Measurements from ENCODE around the gene ZNF764.

ZNF764 gene

DNA sequence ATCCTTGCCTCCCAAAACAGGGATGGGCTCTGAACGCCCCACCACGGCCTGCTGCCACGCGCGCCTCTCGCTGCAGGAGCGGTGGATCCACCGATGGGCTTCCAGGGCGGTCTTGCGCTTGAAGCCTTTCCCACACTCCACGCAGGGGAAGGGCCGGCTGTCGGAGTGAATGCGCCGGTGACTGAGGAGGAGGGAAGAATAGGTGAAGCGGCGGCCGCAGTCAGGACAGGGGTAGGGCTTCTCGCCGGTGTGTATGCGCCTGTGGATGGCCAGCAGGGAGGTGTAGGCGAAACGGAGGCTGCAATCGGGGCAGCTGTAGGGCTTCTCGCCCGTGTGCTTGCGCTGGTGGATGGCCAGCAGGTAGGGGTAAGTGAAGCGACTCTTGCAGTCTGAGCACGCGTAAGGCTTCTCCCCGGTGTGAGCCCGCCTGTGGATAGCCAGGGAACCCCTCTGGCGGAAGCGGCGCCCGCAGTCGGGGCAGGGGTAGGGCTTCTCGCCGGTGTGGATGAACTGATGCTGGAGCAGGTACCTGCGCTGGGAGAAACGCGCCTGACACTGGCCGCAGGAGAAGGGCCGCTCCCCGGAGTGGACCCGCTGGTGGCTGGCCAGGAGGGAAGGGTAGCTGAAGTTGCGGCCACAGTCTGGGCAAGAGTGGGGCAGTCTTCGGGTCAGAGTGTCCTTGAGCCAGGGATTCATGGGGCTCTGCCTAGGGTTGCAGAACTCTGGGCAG is 24.6 kb upstream of the ZNF764 start:
- Histone ChIP-seq H4K20me1 (peaks cover 0 to 23% (median 11%) of the 10 kb centered on the region in 11 experiments; a peak in 8 of 22 replicates), H3K36me3 (peaks cover 40 to 76% (median 69%) of the 10 kb centered on the region in 11 experiments), H3K27me3 (no peaks in the 10 kb centered on the region), H3K4me3 (peak overlapping the region in 2 of 10 experiments; percentile 2 to 23; a peak in 1 of 20 replicates), H3K9ac (peak overlapping the region in 7 of 11 experiments; percentile 10 to 51 (median 29); a peak in 7 of 22 replicates), H3K9me3 (replicated peaks in 1 of 11) (no peaks in the 10 kb centered on the region), H3K4me2 (peak overlapping the region; percentile 16 to 95 (median 52)), H3K27ac (peak overlapping the region in 1 of 11 experiments; percentile 22; a peak in 2 of 22 replicates), H3K4me1 (peaks cover 46 to 74% (median 53%) of the 10 kb centered on the region in 10 experiments)
- no peak for TF ChIP-seq Cebpa-rat (IDR thresholded peaks at IDR 0.05)

GRCh38 chr16:30581457-30581856 is 23.3 kb upstream of the ZNF764 start:
- Histone ChIP-seq H3K27ac (no peak overlapping the region), H3K36me3 (peaks cover 42 to 79% (median 72%) of the 10 kb centered on the region in 11 experiments), H4K20me1 (peaks cover 0 to 25% (median 11%) of the 10 kb centered on the region in 11 experiments; a peak in 8 of 22 replicates), H3K9me3 (replicated peaks in 1 of 11) (no peaks in the 10 kb centered on the region), H3K4me2 (peak overlapping the region; percentile 16 to 95 (median 38); a peak in 18 of 22 replicates), H3K9ac (0 out of 22 replicates have a peak overlapping the region, but pooled peaks of 2 of the 11 experiments have one; percentile 21 to 31), H3K4me3 (0 out of 20 replicates have a peak overlapping the region, but pooled peaks of 1 of the 10 experiments have one; percentile 23), H3K27me3 (no peaks in the 10 kb centered on the region), H3K4me1 (peaks cover 39 to 67% (median 45%) of the 10 kb centered on the region in 10 experiments)
- TF ChIP-seq Cebpa-rat (IDR thresholded peaks at IDR 0.05): no peak

DNA sequence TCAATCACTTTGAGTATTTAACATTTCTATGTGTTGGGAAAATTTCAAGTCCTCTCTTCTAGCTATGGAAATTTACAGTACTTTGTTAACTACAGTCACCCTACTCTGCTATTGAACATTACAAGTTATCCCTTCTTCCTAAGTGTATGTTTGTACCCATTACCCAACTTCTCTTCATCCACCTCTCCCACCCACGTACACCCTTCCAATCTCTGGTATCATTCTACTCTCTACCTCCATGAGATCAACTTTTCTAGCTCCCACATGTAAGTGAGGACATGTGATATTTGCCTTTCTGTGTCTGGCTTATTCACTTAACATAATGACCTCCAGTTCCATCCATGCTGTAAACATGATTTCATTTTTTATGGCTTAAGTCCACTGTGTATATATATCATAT is 16.5 kb upstream of the ZNF764 start:
- no peak for TF ChIP-seq Cebpa-rat (IDR thresholded peaks at IDR 0.05)
- Histone ChIP-seq H3K27ac (no peak overlapping the region), H3K9ac (no peak overlapping the region), H3K4me1 (peaks cover 43 to 83% (median 55%) of the 10 kb centered on the region in 10 experiments), H4K20me1 (peaks cover 0 to 9% (median under 1%) of the 10 kb centered on the region in 11 experiments; a peak in 5 of 22 replicates), H3K9me3 (replicated peaks in 1 of 11) (no peaks in the 10 kb centered on the region), H3K4me2 (peak overlapping the region in 2 of 11 experiments; percentile 41 to 53; a peak in 2 of 22 replicates), H3K36me3 (peaks cover 15 to 46% (median 38%) of the 10 kb centered on the region in 11 experiments), H3K4me3 (no peak overlapping the region), H3K27me3 (no peaks in the 10 kb centered on the region)

DNA sequence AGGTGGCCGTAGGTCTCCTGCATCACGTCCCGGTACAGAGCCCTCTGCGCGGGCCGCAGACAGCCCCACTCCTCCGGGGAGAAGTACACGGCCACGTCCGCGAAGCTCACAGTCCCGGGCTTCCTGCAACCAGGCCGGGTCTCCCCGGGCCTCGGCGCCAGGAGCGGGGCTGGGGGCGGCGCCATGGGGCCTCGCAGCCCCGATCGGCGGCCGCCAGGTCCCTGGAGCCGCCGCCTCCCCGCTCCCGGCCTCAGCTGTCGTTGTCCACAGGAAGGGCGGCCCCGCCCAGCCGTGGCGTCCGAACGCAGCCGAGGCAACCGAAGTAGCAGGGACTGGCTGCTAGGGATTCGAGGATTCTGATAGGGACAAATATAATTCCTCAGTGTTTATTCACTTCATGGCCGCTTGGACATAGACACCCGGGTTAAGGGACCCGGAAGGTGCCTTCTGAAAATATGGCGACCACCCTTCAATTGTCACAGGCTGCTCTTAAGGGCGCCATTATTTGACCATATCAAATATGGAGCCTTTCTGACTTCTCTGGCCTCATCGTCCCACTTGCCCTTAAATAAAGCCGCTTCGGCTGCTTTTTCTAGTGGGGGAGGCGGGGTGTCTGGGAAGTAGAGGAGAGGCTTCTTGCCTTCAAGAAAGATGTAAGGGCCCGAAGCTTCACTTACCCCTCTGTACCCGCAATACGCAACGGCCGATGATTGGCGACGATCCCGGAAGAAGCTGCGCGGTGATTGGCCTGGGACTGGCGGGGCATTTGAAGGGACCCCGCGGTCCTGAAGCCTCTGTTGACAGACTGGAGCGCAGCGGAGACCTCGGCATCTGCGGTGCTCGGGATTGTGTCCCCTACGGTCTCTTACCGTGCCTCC is 13.5 kb upstream of the ZNF764 start, which contains the start of gene ZNF688:
Gene ZNF688 (minus strand): TSS at position 270 of the 878 bp plus-strand sequence. CDS start 85 bp downstream, at position 185.
- no peak for TF ChIP-seq Cebpa-rat (IDR thresholded peaks at IDR 0.05)
- no peaks in the 10 kb centered on the region for H3K9me3 ChIP-seq (replicated peaks in 1 of 11)
- no peaks in the 10 kb centered on the region for H3K27me3 ChIP-seq
- peak within 1 kb of the TSS; percentile 94 to 99 (median 96) for H3K27ac ChIP-seq
- peak within 1 kb of the TSS; percentile 91 to 98 (median 97) for H3K9ac ChIP-seq
- peaks cover 66 to 89% (median 76%) of the 10 kb centered on the region in 10 experiments for H3K4me1 ChIP-seq
- H3K36me3 ChIP-seq: peaks cover 0 to 16% (median 8%) of the 10 kb centered on the region in 11 experiments; a peak in 12 of 22 replicates
- peak within 1 kb of the TSS; percentile 93 to 100 (median 99) for H3K4me2 ChIP-seq
- no peaks in the 10 kb centered on the region; a peak in 3 of 22 replicates for H4K20me1 ChIP-seq
- peak within 1 kb of the TSS; percentile 69 to 88 (median 80) for H3K4me3 ChIP-seq

DNA sequence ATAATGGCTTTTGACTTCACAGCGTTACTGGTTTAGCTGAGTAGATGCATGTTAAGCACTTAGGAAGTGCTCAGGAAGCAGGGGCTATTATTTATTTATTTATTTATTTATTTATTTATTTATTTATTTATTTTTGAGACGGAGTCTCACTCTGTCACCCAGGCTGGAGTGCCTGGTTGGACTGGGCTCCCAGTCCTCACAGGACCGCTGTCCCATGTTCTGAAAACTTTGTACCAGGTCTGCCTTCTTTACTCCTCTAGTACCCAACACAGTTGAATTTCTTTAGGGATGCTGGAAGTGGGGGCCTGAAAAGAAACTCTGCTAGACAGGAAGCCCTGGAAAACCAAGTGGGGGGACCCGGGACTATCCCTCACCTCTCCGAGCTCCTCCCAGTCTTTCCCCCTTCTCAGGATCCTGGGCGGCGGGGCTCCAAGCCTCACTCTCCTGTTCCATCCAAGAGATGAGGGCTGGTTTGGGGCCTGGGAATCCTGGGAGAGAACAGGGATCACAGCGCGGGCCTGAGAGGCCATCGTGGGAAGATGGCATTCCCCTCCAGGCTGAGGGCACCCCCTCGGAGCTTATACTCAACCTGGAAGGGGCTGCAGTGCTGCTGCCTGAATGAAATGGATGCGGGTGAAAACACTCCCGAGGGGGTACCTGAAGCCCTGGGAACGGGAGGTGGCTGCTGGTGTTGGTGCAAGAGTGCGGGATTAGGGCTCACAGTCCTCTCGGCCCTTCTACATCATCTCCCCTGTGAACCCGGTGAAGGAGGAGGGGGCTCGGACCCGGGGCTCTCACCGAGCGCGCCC is 12.7 kb upstream of the ZNF764 start:
- Histone ChIP-seq H3K4me2 (peak overlapping the region; percentile 93 to 100 (median 99)), H4K20me1 (no peaks in the 10 kb centered on the region; a peak in 2 of 22 replicates), H3K4me1 (peaks cover 68 to 84% (median 74%) of the 10 kb centered on the region in 10 experiments), H3K27me3 (no peaks in the 10 kb centered on the region), H3K9ac (peak overlapping the region; percentile 91 to 98 (median 97)), H3K4me3 (peak overlapping the region; percentile 69 to 88 (median 80)), H3K27ac (peak overlapping the region; percentile 94 to 99 (median 96)), H3K36me3 (peaks cover 0 to 8% (median 0%) of the 10 kb centered on the region in 11 experiments; a peak in 6 of 22 replicates), H3K9me3 (replicated peaks in 1 of 11) (no peaks in the 10 kb centered on the region)
- no peak for TF ChIP-seq Cebpa-rat (IDR thresholded peaks at IDR 0.05)

DNA sequence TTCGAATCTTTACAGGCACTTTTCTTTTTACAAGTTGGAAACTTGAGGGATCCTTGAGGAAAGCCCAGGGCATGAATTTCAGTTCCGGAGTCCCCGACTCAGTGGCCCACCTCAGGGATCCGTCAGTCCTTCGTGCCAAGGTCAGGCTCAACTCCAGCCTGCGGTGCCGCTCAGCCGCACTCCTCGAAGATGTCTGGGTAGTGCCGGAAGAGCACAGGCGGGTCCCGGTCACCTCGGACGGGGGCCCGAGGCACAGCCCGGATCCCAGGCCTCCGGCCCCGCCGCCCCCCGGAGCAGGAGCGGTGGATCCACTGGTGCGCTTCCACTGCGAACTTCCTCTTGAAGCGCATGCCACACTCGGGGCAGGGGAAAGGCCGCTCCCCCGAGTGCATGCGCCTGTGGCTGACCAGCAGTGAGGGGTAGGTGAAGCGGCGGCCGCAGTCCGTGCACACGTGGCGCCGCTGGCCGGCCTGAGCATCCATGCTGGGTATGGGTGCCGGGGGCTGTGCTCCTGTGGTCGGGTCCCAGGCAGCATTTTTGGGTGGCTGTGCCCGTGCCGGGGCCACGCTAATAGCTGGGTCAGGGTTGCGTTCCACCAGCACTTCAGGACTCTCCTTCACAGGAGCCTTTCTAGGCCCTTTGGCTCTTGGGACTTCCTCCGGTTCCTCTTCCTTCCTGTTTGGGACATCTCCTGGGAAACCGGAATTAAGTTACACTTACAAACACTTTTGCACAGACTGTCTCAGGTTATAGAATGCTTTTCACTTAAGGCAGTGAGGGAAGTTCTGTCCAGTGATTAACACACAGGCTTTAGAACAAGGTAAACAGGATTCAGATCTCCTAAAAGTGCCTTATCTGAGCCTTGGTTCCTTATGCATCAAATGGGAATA is 11.8 kb upstream of the ZNF764 start:
- H3K36me3 ChIP-seq: peaks cover 0 to 8% (median 0%) of the 10 kb centered on the region in 11 experiments; a peak in 5 of 22 replicates
- H3K4me1 ChIP-seq: peaks cover 60 to 75% (median 70%) of the 10 kb centered on the region in 10 experiments
- no peaks in the 10 kb centered on the region for H3K9me3 ChIP-seq (replicated peaks in 1 of 11)
- H3K4me3 ChIP-seq: peak overlapping the region; percentile 69 to 88 (median 80); a peak in 17 of 20 replicates
- H4K20me1 ChIP-seq: no peaks in the 10 kb centered on the region
- H3K27ac ChIP-seq: peak overlapping the region; percentile 94 to 99 (median 96); a peak in 21 of 22 replicates
- peak overlapping the region; percentile 91 to 98 (median 97); a peak in 20 of 22 replicates for H3K9ac ChIP-seq
- peak overlapping the region; percentile 93 to 100 (median 99) for H3K4me2 ChIP-seq
- H3K27me3 ChIP-seq: no peaks in the 10 kb centered on the region
- no peak for TF ChIP-seq Cebpa-rat (IDR thresholded peaks at IDR 0.05)

DNA sequence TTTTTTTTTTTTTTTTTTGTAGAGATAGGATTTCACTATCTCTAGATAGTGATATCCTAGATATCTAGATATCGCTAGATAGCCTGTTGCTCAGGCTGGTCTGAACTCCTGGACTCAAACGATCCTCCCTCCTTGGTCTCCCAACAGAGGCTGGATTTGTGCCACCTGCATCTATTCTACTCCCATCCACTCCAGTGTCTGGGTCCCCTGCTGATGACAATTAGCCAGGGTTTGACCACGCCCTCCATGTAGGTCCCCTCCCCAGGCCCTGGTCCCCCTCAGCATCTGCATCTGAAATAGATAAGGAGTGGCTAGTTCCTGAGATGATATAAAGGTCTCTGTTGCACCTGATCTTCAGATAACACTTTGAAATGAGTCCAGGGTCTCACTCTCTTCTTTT is 11.1 kb upstream of the ZNF764 start:
- Histone ChIP-seq H3K9me3 (replicated peaks in 1 of 11) (no peaks in the 10 kb centered on the region), H3K9ac (peak overlapping the region; percentile 62 to 98 (median 80); a peak in 17 of 22 replicates), H3K27me3 (no peaks in the 10 kb centered on the region), H3K27ac (peak overlapping the region in 10 of 11 experiments; percentile 94 to 99 (median 96); a peak in 21 of 22 replicates), H3K4me3 (peak overlapping the region in 1 of 10 experiments; percentile 75; a peak in 1 of 20 replicates), H4K20me1 (no peaks in the 10 kb centered on the region), H3K36me3 (peaks cover 0 to 6% (median 0%) of the 10 kb centered on the region in 11 experiments; a peak in 5 of 22 replicates), H3K4me1 (peaks cover 56 to 76% (median 66%) of the 10 kb centered on the region in 10 experiments), H3K4me2 (peak overlapping the region; percentile 93 to 100 (median 99))
- TF ChIP-seq Cebpa-rat (IDR thresholded peaks at IDR 0.05): no peak
